Vagina (tissue), 2 donors: ENCODE measurements around the gene INSIG2.

Source experiments
- POLR2A ChIP-seq, 2 donors: fragments of 450-650 bp; IDR thresholded peaks; one replicate each; pipeline ENCODE4 v1.6.1; 2017; ENCODE audit warnings: antibody characterized with exemption in 2 of 2, mild to moderate bottlenecking in 2 of 2, moderate library complexity in 2 of 2
- TF ChIP-seq, protein P1 (sequence below), 3 experiments: fragments of 450-650 bp in 2 of 3; fragments of 200-600 bp in 1 of 3; sonication (generic) in 1 of 3; IDR thresholded peaks; one replicate each; pipeline ENCODE4 v1.5.1; 2017 to 2019; ENCODE audit warnings: antibody characterized with exemption in 3 of 3, mild to moderate bottlenecking in 2 of 3, moderate library complexity in 2 of 3

DNA sequence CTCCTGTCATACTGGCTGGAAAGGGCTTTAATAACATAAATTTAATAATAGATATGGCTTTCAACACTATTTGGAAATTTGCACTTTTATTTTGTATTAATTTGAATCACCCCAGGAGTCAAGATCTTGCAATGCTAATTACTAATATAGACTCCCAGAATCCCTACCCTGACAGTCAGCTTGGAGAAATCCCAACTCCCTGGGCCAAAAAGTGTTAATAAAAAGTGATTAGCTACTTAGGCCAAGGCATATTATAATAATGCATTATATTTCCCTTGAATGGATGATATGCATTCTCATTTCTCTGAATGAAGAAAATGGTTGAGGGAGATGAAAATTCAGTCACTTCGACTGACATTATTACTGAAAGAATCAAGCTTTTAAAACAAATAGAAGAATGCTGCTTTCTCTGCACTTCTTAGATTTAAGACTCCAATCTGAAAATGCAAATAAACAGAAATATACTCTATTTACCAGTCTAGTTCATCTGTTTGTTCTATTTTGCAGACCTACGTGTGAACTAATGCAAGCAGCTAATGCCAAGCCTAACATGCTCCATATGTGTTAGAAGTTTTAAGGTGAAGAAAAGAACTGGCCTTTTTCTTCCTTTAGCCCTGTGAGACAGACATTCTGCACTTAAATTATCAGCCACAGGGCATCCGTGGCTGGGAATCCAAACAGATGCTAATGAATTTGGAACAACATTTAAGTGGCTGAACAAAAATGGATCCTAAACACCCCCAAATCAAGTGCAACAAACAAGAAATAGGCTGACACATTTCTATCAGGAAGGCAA lies 33.9 kb upstream of the INSIG2 start:
- no peak for TF ChIP-seq POLR2A (IDR thresholded peaks at IDR 0.05)
- TF ChIP-seq, protein P1, sequence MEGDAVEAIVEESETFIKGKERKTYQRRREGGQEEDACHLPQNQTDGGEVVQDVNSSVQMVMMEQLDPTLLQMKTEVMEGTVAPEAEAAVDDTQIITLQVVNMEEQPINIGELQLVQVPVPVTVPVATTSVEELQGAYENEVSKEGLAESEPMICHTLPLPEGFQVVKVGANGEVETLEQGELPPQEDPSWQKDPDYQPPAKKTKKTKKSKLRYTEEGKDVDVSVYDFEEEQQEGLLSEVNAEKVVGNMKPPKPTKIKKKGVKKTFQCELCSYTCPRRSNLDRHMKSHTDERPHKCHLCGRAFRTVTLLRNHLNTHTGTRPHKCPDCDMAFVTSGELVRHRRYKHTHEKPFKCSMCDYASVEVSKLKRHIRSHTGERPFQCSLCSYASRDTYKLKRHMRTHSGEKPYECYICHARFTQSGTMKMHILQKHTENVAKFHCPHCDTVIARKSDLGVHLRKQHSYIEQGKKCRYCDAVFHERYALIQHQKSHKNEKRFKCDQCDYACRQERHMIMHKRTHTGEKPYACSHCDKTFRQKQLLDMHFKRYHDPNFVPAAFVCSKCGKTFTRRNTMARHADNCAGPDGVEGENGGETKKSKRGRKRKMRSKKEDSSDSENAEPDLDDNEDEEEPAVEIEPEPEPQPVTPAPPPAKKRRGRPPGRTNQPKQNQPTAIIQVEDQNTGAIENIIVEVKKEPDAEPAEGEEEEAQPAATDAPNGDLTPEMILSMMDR (IDR thresholded peaks at IDR 0.05): no peak
